Parathyroid adenoma (tissue), 2 donors: ENCODE measurements around the gene ZNF618.

Source experiments
- H2AFZ ChIP-seq: fragments of 300-600 bp; sonication (generic); one replicate; pipeline ENCODE4 v1.7.0; 2017; ENCODE audit warnings: antibody characterized with exemption, mild to moderate bottlenecking
- H3K27ac ChIP-seq: fragments of 300-600 bp; sonication (generic); one replicate; pipeline ENCODE4 v1.7.0; 2017
- H3K27me3 ChIP-seq: fragments of 300-600 bp; sonication (generic); one replicate; pipeline ENCODE4 v1.7.0; 2017; ENCODE audit warnings: low read length; ENCODE audit not compliant: control insufficient read depth, insufficient read depth
- H3K36me3 ChIP-seq: fragments of 300-600 bp; sonication (generic); one replicate; pipeline ENCODE4 v1.7.0; 2017; ENCODE audit warnings: low read length; ENCODE audit not compliant: control insufficient read depth, insufficient read depth
- H3K4me1 ChIP-seq: fragments of 300-600 bp; sonication (generic); one replicate; pipeline ENCODE4 v1.7.0; 2017; ENCODE audit warnings: control low read depth
- H3K4me2 ChIP-seq: fragments of 300-600 bp; sonication (generic); one replicate; pipeline ENCODE4 v1.7.0; 2017; ENCODE audit warnings: low read length
- H3K4me3 ChIP-seq: fragments of 300-600 bp; sonication (generic); one replicate; pipeline ENCODE4 v1.7.0; 2017; ENCODE audit warnings: low read depth, low read length
- H3K79me2 ChIP-seq: fragments of 300-600 bp; sonication (generic); one replicate; pipeline ENCODE4 v1.7.0; 2017; ENCODE audit warnings: control low read depth
- H3K9ac ChIP-seq: fragments of 300-600 bp; sonication (generic); one replicate; pipeline ENCODE4 v1.7.0; 2017; ENCODE audit warnings: mild to moderate bottlenecking
- H3K9me3 ChIP-seq: fragments of 300-600 bp; sonication (generic); one replicate; pipeline ENCODE4 v1.7.0; 2017; ENCODE audit warnings: low read length; ENCODE audit not compliant: control insufficient read depth
- CTCF ChIP-seq: fragments of 300-600 bp; sonication (generic); IDR thresholded peaks from one replicate; pipeline ENCODE4 v1.7.0; 2017; ENCODE audit warnings: antibody characterized with exemption, mild to moderate bottlenecking
- donor health status: primary hyperparathyroidism.

The ZNF618 gene

GRCh38 chr9:114077162-114077837 is 201.2 kb downstream of the ZNF618 start:
- H3K79me2 ChIP-seq = no peaks in the 10 kb centered on the region
- H3K27me3 ChIP-seq = no peaks in the 10 kb centered on the region
- H2AFZ ChIP-seq = no peak overlapping the region
- no peak for TF ChIP-seq CTCF
- H3K9me3 ChIP-seq = no peaks in the 10 kb centered on the region
- no peak overlapping the region for H3K27ac ChIP-seq
- H3K36me3 ChIP-seq = no peaks in the 10 kb centered on the region
- no peak overlapping the region for H3K4me3 ChIP-seq
- no peaks in the 10 kb centered on the region for H3K4me1 ChIP-seq
- no peak overlapping the region for H3K9ac ChIP-seq
- no peak overlapping the region for H3K4me2 ChIP-seq

GRCh38 chr9:114078021-114078780 is 202.1 kb downstream of the ZNF618 start, which contains the start of gene AMBP:
Gene AMBP (minus strand): TSS chr9:114078300. CDS start chr9:114078209, 91 bp downstream.
- Histone ChIP-seq H3K27me3 (no peaks in the 10 kb centered on the region), H3K27ac (no peak within 1 kb of the TSS), H3K4me3 (no peak within 1 kb of the TSS), H3K4me2 (no peak within 1 kb of the TSS), H3K9me3 (no peaks in the 10 kb centered on the region), H2AFZ (no peak within 1 kb of the TSS), H3K9ac (no peak within 1 kb of the TSS), H3K4me1 (no peaks in the 10 kb centered on the region), H3K79me2 (no peaks in the 10 kb centered on the region), H3K36me3 (no peaks in the 10 kb centered on the region)
- no peak for TF ChIP-seq CTCF

- no peaks in the 10 kb centered on the region for H3K9me3 ChIP-seq
- H3K27ac ChIP-seq = no peak overlapping the region
- H3K79me2 ChIP-seq = no peaks in the 10 kb centered on the region
- H3K4me3 ChIP-seq = no peak overlapping the region
- no peaks in the 10 kb centered on the region for H3K4me1 ChIP-seq
- TF ChIP-seq CTCF = no peak
- H3K36me3 ChIP-seq = no peaks in the 10 kb centered on the region
- no peak overlapping the region for H3K4me2 ChIP-seq
- no peaks in the 10 kb centered on the region for H3K27me3 ChIP-seq
- H3K9ac ChIP-seq = no peak overlapping the region
- no peak overlapping the region for H2AFZ ChIP-seq
These were observed 202.7 kb downstream of the ZNF618 start for GRCh38 chr9:114078781-114079156.

- Histone ChIP-seq H2AFZ (no peak overlapping the region), H3K4me3 (no peak overlapping the region), H3K9ac (no peak overlapping the region), H3K9me3 (no peaks in the 10 kb centered on the region), H3K36me3 (no peaks in the 10 kb centered on the region), H3K27me3 (no peaks in the 10 kb centered on the region), H3K27ac (no peak overlapping the region), H3K4me1 (no peaks in the 10 kb centered on the region), H3K4me2 (no peak overlapping the region), H3K79me2 (no peaks in the 10 kb centered on the region)
- TF ChIP-seq CTCF = no peak
These were observed 204.2 kb downstream of the ZNF618 start for GRCh38 chr9:114080195-114080772.
